Heart left ventricle (tissue), 16 donors: ENCODE data around the gene WNT6. TPM values are rescaled to one million over a fixed set of nuclear protein-coding genes. Genes with fewer than 3 reads are reported as not detected.

ENCODE experiments used
- ATAC-seq, 4 donors: fragments of 200-7000 bp; cut with Tn5 transposase; one replicate each; pipeline ENCODE4 v1.9.1; 2020 to 2022; ENCODE audit warnings: moderate library complexity in 4 of 4, mild to moderate bottlenecking in 3 of 4, moderate number of reproducible peaks in 1 of 4
- DNase-seq, 5 donors: peaks; one replicate each; pipeline ENCODE4 v3.0.0-alpha.2; 2020
- H3K27ac ChIP-seq, 12 donors: fragments of 200-600 bp; sonication (generic) in 4 of 12; one replicate each; pipeline versions ENCODE4 v1.5.0 to v1.8.0; 2016 to 2022; ENCODE audit warnings: mild to moderate bottlenecking in 2 of 12
- H3K27me3 ChIP-seq, 9 donors: fragments of 200-600 bp; sonication (generic) in 2 of 9; one replicate each; pipeline versions ENCODE4 v1.5.1 to v1.8.0; 2016 to 2022; ENCODE audit warnings: mild to moderate bottlenecking in 3 of 9
- H3K36me3 ChIP-seq, 9 donors: fragments of 200-600 bp; sonication (generic) in 2 of 9; one replicate each; pipeline versions ENCODE4 v1.5.0 to v1.8.0; 2018 to 2022; ENCODE audit warnings: mild to moderate bottlenecking in 2 of 9
- H3K4me1 ChIP-seq, 12 donors: fragments of 200-600 bp; sonication (generic) in 4 of 12; one replicate each; pipeline versions ENCODE4 v1.5.0 to v1.8.0; 2016 to 2022; ENCODE audit warnings: mild to moderate bottlenecking in 3 of 12
- H3K4me3 ChIP-seq, 12 donors: fragments of 200-600 bp; sonication (generic) in 4 of 12; one replicate each; pipeline versions ENCODE4 v1.5.0 to v1.8.0; 2017 to 2022; ENCODE audit warnings: mild to moderate bottlenecking in 9 of 12, moderate library complexity in 4 of 12
- H3K9me3 ChIP-seq, 12 donors: fragments of 200-600 bp; sonication (generic) in 4 of 12; one replicate each; pipeline versions ENCODE4 v1.5.0 to v1.8.0; 2016 to 2022; ENCODE audit warnings: mild to moderate bottlenecking in 1 of 12
- CTCF ChIP-seq, 12 donors: fragments of 200-600 bp; sonication (generic) in 4 of 12; IDR thresholded peaks; one replicate each; pipeline versions ENCODE4 v1.5.0 to v1.8.0; 2018 to 2022; ENCODE audit warnings: antibody characterized with exemption in 12 of 12, mild to moderate bottlenecking in 5 of 12
- POLR2A ChIP-seq, 2 donors: fragments of 450-650 bp; IDR thresholded peaks; one replicate each; pipeline ENCODE4 v1.6.1; 2017; ENCODE audit warnings: antibody characterized with exemption in 2 of 2, mild to moderate bottlenecking in 2 of 2, moderate library complexity in 2 of 2
- WGBS, 4 donors: extraction: QIAGEN DNeasy Blood & Tissue Kit in 2 of 4; methylation state at CpG; one replicate each; pipeline versions ENCODE4 v1.1.5 to v1.1.7; 2013 to 2018; 5-methylcytosine and 5-hydroxymethylcytosine counted together
- intact Hi-C, 10 donors: fragments of 100-400 bp; cut with DNase I; formaldehyde crosslinking; loops; one replicate each; pipeline versions ENCODE4 v1.11.1 to v1.14.2; 2022
- polyA plus RNA-seq, 2 donors: library from polyadenylated mRNA; stranded (reverse); fragments of 200-250 nt; gene quantifications; one replicate each; pipeline ENCODE4 v1.2.3, GENCODE V29; 2013
- total RNA-seq, 9 donors: library from RNA; depleted of rRNA in 2 of 9; stranded (reverse); fragments of >200 nt in 2 of 9; fragmentation: NEBNext Ultra II Directional in 3 of 9; extraction: Animal tissue kit (Norgen Biotek cat#: 25700) in 3 of 9; gene quantifications; one replicate each; pipeline versions ENCODE4 v1.1.0 to v1.2.4, GENCODE V29; 2016 to 2023
- donor health status: ischemic (EF 13 %, LVEDD 7.1; RV severe dilation, severe dysfunction).
- donor health status: healthy with polysubstance abuse.
- donor health status: DM: no; HTN: yes; CAD: no.
- donor health status: DM: no; HTN: no; CAD: no.
- donor health status: ischemic (EF 25% LVEDD 6.9; RV normal size, moderate dysfunction).
- donor health status: ischemic (EF 25% LVEDD 5.7; RV mildly dilated, moderate dysfunction).
- donor health status: healthy.
- donor health status: DM: yes; HTN: yes; CAD: no.
- donor health status: ischemic (EF 35%, LVEDD 5.7; RV mildly dilated, moderate dysfunction).
- donor health status: nonischemic (EF 11% LVEDD 7.7; RV severe dilation, severe dysfunction).
- donor health status: DM: yes; HTN: yes; CAD: no.
- donor health status: PGD.
- donor health status: ischemic (EF 29% LVEDD 5.4; RV normal size, mild dysfunction).
- donor health status: nonischemic (EF 23%, LVEDD 6.1; RV moderate dilation, normal function).

The WNT6 gene
- total and polyA plus RNA-seq, 11 donors = 0.34 to 13.1 (median 1.00) TPM

- Histone ChIP-seq H3K9me3 (no peaks in the 10 kb centered on the region), H3K27ac (no peak overlapping the region), H3K4me1 (peaks cover 0 to 27% (median 11%) of the 10 kb centered on the region in 12 donors), H3K4me3 (no peak overlapping the region), H3K36me3 (no peaks in the 10 kb centered on the region), H3K27me3 (peaks cover 21 to 84% (median 73%) of the 10 kb centered on the region in 9 donors)
- WGBS, 4 donors = 60 to 74% (median 69%) methylated on average over 3 of the region's 3 CpGs
- intact Hi-C loops = no loop called here
- DNase-seq = no peak
- TF ChIP-seq CTCF (IDR thresholded peaks at IDR 0.05) = no peak
- no peak for TF ChIP-seq POLR2A (IDR thresholded peaks at IDR 0.05)
- no peak for ATAC-seq
Observed at GRCh38 chr2:218863021-218863520, 3.5 kb downstream of the WNT6 start.

GRCh38 chr2:218865396-218865795 is 5.8 kb downstream of the WNT6 start:
- Histone ChIP-seq H3K4me3 (no peak overlapping the region), H3K36me3 (no peaks in the 10 kb centered on the region), H3K27ac (no peak overlapping the region), H3K4me1 (peaks cover 0 to 9% (median 6%) of the 10 kb centered on the region in 12 donors), H3K27me3 (peaks cover 6 to 85% (median 58%) of the 10 kb centered on the region in 9 donors), H3K9me3 (no peaks in the 10 kb centered on the region)
- WGBS, 4 donors = 77 to 85% (median 79%) methylated on average over 4 of the region's 4 CpGs
- intact Hi-C loops = no loop called here
- no peak for ATAC-seq
- no peak for DNase-seq
- TF ChIP-seq POLR2A (IDR thresholded peaks at IDR 0.05) (no peak), CTCF (IDR thresholded peaks at IDR 0.05) (no peak)

GRCh38 chr2:218865999-218866398 is 6.4 kb downstream of the WNT6 start:
- intact Hi-C loops = no loop called here
- WGBS, 4 donors = 57 to 76% (median 67%) methylated on average over 6 of the region's 6 CpGs
- DNase-seq (peak in 1 of 5 donors; percentile 11), ATAC-seq (no peak)
- TF ChIP-seq POLR2A (IDR thresholded peaks at IDR 0.05) (no peak), CTCF (IDR thresholded peaks at IDR 0.05) (no peak)
- no peaks in the 10 kb centered on the region for H3K36me3 ChIP-seq
- H3K27me3 ChIP-seq = peaks cover 8 to 85% (median 57%) of the 10 kb centered on the region in 9 donors
- no peak overlapping the region for H3K4me3 ChIP-seq
- peaks cover 0 to 6% (median 1%) of the 10 kb centered on the region in 12 donors for H3K4me1 ChIP-seq
- no peaks in the 10 kb centered on the region for H3K9me3 ChIP-seq
- no peak overlapping the region for H3K27ac ChIP-seq

- H3K27me3 ChIP-seq = peaks cover 18 to 85% (median 60%) of the 10 kb centered on the region in 9 donors
- peak in 2 of 4 donors; percentile 10 to 47 for ATAC-seq
- intact Hi-C loops = no loop called here
- no peak for TF ChIP-seq POLR2A (IDR thresholded peaks at IDR 0.05)
- TF ChIP-seq CTCF (IDR thresholded peaks at IDR 0.05) = no peak
- H3K4me1 ChIP-seq = peaks cover 0 to 13% (median 3%) of the 10 kb centered on the region in 12 donors
- H3K36me3 ChIP-seq = no peaks in the 10 kb centered on the region
- WGBS, 4 donors = 30 to 45% (median 38%) methylated on average over 6 of the region's 6 CpGs
- peak in 1 of 5 donors; percentile 60 for DNase-seq
- H3K9me3 ChIP-seq = no peaks in the 10 kb centered on the region
- H3K4me3 ChIP-seq = no peak overlapping the region
- peak overlapping the region in 2 of 12 donors; percentile 17 to 41 for H3K27ac ChIP-seq
Observed at GRCh38 chr2:218867900-218868299, 8.3 kb downstream of the WNT6 start.
